Measurements from ENCODE around the gene NLGN4Y. TPM values are rescaled to one million over a fixed set of nuclear protein-coding genes. Genes with fewer than 3 reads are reported as not detected.

The NLGN4Y gene
- total RNA-seq, 1 experiment from 2014 or later, result not detected

DNA sequence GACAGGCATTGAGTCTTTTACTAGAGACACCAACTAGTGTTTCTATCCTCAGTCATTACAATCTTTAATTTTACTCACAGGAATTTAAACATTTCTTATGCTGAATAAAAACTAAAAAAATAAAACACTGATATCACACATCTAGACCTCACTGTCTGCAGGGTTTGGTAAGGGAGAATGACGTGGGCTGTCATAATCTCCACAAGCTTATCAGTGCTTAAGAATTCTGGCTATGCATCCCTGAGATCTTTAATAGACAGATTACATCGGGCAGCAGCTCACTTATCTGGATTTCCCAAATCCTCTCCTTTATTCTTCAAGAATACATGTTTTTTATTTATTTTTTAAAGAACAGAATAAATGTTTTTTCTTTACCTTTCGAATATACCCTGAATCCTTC lies 313.1 kb downstream of the NLGN4Y start:
- H3K18ac ChIP-seq (ENCODE audit: insufficient read length, low read depth, low read length), result no peak overlapping the region
- no peak overlapping the region for H2BK20ac ChIP-seq (ENCODE audit: low read depth, low read length, poor library complexity, severe bottlenecking)
- no peak overlapping the region for H4K91ac ChIP-seq (ENCODE audit: insufficient read length, low read depth, low read length)
- H3K14ac ChIP-seq (ENCODE audit: insufficient read depth, low read length), result no peak overlapping the region
- Mint-ChIP-seq H3K4me3 (no peak overlapping the region), H3K27me3 (ENCODE audit: low read depth) (no peaks in the 10 kb centered on the region), H3K36me3 (ENCODE audit: insufficient read depth in 1 of 3, low read depth in 3 of 3) (no peaks in the 10 kb centered on the region), H3K4me1 (no peaks in the 10 kb centered on the region), H3K9me3 (no peaks in the 10 kb centered on the region), H3K27ac (no peak overlapping the region)
- no CpG with 5 or more reads among the region's 3 CpGs for WGBS (ENCODE audit: extremely low coverage, insufficient read length, low lambda C conversion rate)
- no peak overlapping the region for H2AFZ ChIP-seq (ENCODE audit: low read length)
- no peaks in the 10 kb centered on the region for H3K79me1 ChIP-seq (ENCODE audit: insufficient read depth, low read depth, low read length, poor library complexity, severe bottlenecking)
- no peak overlapping the region for H2BK12ac ChIP-seq (ENCODE audit: insufficient read length, low read depth, low read length)
- H3K9me3 ChIP-seq (ENCODE audit: control insufficient read depth, low read depth, low read length), result no peaks in the 10 kb centered on the region
- H3K27me3 ChIP-seq (ENCODE audit: insufficient read depth, low read length), result no peaks in the 10 kb centered on the region
- no peak overlapping the region for H2BK5ac ChIP-seq (ENCODE audit: insufficient read length, low read length)
- TF ChIP-seq, protein P1, sequence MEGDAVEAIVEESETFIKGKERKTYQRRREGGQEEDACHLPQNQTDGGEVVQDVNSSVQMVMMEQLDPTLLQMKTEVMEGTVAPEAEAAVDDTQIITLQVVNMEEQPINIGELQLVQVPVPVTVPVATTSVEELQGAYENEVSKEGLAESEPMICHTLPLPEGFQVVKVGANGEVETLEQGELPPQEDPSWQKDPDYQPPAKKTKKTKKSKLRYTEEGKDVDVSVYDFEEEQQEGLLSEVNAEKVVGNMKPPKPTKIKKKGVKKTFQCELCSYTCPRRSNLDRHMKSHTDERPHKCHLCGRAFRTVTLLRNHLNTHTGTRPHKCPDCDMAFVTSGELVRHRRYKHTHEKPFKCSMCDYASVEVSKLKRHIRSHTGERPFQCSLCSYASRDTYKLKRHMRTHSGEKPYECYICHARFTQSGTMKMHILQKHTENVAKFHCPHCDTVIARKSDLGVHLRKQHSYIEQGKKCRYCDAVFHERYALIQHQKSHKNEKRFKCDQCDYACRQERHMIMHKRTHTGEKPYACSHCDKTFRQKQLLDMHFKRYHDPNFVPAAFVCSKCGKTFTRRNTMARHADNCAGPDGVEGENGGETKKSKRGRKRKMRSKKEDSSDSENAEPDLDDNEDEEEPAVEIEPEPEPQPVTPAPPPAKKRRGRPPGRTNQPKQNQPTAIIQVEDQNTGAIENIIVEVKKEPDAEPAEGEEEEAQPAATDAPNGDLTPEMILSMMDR (conservative IDR thresholded peaks at IDR 0.05), result no peak
- no peak overlapping the region for H3K9ac ChIP-seq (ENCODE audit: extremely low read depth, insufficient read length, low read length)
- no peak overlapping the region for H3T11ph ChIP-seq (ENCODE audit: low read length)
- H2BK120ac ChIP-seq (ENCODE audit: low read depth, low read length, poor library complexity, severe bottlenecking), result no peak overlapping the region
- H2BK15ac ChIP-seq (ENCODE audit: low read depth, low read length), result no peak overlapping the region
- no peak for DNase-seq
- no peaks in the 10 kb centered on the region for H3K79me2 ChIP-seq (ENCODE audit: insufficient read depth, low read length)
- no peak overlapping the region for H3K56ac ChIP-seq (ENCODE audit: insufficient read length, low read depth, low read length)
- H4K20me1 ChIP-seq (ENCODE audit: control insufficient read depth, insufficient read depth, insufficient read length), result no peaks in the 10 kb centered on the region
- H3K23me2 ChIP-seq (ENCODE audit: insufficient read length, low read depth, low read length, poor library complexity, severe bottlenecking), result no peaks in the 10 kb centered on the region
- H3K23ac ChIP-seq (ENCODE audit: insufficient read length, low read depth, low read length), result no peak overlapping the region
- H3K27ac ChIP-seq (ENCODE audit: insufficient read length, low read depth, low read length), result no peak overlapping the region
- no peaks in the 10 kb centered on the region for H3K4me1 ChIP-seq (ENCODE audit: insufficient read depth, low read length)
- no peak overlapping the region for H4K8ac ChIP-seq (replicated peaks; ENCODE audit: insufficient read length, low read depth, low read length)
- H4K5ac ChIP-seq (ENCODE audit: insufficient read length, low read depth, low read length), result no peak overlapping the region
- no peak overlapping the region for H2AK5ac ChIP-seq (ENCODE audit: insufficient read length, low read length)
- H3K4me2 ChIP-seq (ENCODE audit: insufficient read depth, insufficient read length, low read length), result no peak overlapping the region
- H3K4ac ChIP-seq (ENCODE audit: low read depth, low read length), result no peak overlapping the region

All from H9 (cell line).